Transverse colon (tissue), 4 donors: ENCODE results near the gene ARSG. TPM values are rescaled to one million over a fixed set of nuclear protein-coding genes. Genes with fewer than 3 reads are reported as not detected.

Source experiments
- DNase-seq: peaks from one replicate; pipeline ENCODE4 v3.0.0-alpha.2; 2019
- H3K27ac ChIP-seq, 4 donors: fragments of 200-600 bp; sonication (generic); 2 replicates each; pipeline ENCODE4 v1.5.1; 2016 to 2018; ENCODE audit warnings: inconsistent platforms in 4 of 4
- H3K27me3 ChIP-seq: fragments of 200-600 bp; sonication (generic); 2 replicates; pipeline ENCODE4 v1.5.1; 2017; ENCODE audit warnings: inconsistent platforms
- H3K36me3 ChIP-seq, 4 donors: fragments of 200-600 bp; sonication (generic); 2 replicates each; pipeline ENCODE4 v1.5.1; 2017 to 2019; ENCODE audit warnings: inconsistent platforms in 4 of 4
- H3K4me1 ChIP-seq, 4 donors: fragments of 200-600 bp; sonication (generic); 2 replicates each; pipeline ENCODE4 v1.5.1; 2017 to 2020; ENCODE audit warnings: inconsistent platforms in 4 of 4
- H3K4me3 ChIP-seq, 4 donors: fragments of 200-600 bp; sonication (generic); 1 replicate in 1 of 4; 2 replicates in 3 of 4; pipeline versions ENCODE4 v1.5.1 to v1.6.1; 2017 to 2019; ENCODE audit warnings: inconsistent platforms in 4 of 4
- H3K9me3 ChIP-seq, 2 donors: fragments of 200-600 bp; sonication (generic); 2 replicates each; pipeline ENCODE4 v1.5.1; 2017 to 2019; ENCODE audit warnings: inconsistent platforms in 2 of 2
- EP300 ChIP-seq: sonication (generic); formaldehyde crosslinking; IDR thresholded peaks from one replicate; pipeline ENCODE4 v1.6.1; 2017; ENCODE audit warnings: antibody characterized with exemption, low read depth
- POLR2A ChIP-seq: fragments of 450-650 bp; IDR thresholded peaks from one replicate; pipeline ENCODE4 v1.6.1; 2016; ENCODE audit warnings: antibody characterized with exemption, mild to moderate bottlenecking, moderate library complexity
- POLR2AphosphoS5 ChIP-seq, 3 donors: sonication (generic); formaldehyde crosslinking; IDR thresholded peaks; one replicate each; pipeline ENCODE4 v1.6.1; 2016; ENCODE audit warnings: antibody characterized with exemption in 3 of 3
- WGBS, 2 donors: methylation state at CpG; one replicate each; pipeline ENCODE4 v1.1.5; 2018; ENCODE audit warnings: low coverage in 1 of 2; 5-methylcytosine and 5-hydroxymethylcytosine counted together
- in situ Hi-C, 4 donors: fragments of 200-750 bp; cut with MboI; loops; one replicate each; pipeline versions ENCODE4 v1.15.0 to v1.15.1; 2017; ENCODE audit warnings: low sequenced_read_pairs in 3 of 4, low pct_ligation_motif_present in 1 of 4, low pct_unique_long_range_greater_than_20kb in 1 of 4
- intact Hi-C: fragments of 100-400 bp; cut with DNase I; formaldehyde crosslinking; loops from one replicate; pipeline ENCODE4 v1.15.1; 2023; ENCODE audit warnings: low total_unique reads
- small RNA-seq, 4 donors: library from RNA; depleted of rRNA; stranded (forward); fragments of <200 nt; gene quantifications; one replicate each; pipeline ENCODE3, GENCODE V24; 2016
- total RNA-seq, 4 donors: library from RNA; depleted of rRNA; stranded (reverse); fragments of >200 nt; gene quantifications; one replicate each; pipeline ENCODE4 v1.1.0, GENCODE V29; 2016
- TF ChIP-seq, protein P1 (sequence below), 5 experiments: fragments of 200-600 bp in 3 of 5; fragments of 450-650 bp in 2 of 5; sonication (generic) in 3 of 5; IDR thresholded peaks; 1 replicate in 2 of 5; 2 replicates in 3 of 5; pipeline ENCODE4 v1.5.1; 2016 to 2017; ENCODE audit warnings: antibody characterized with exemption in 5 of 5, inconsistent platforms in 3 of 5, mild to moderate bottlenecking in 2 of 5, moderate library complexity in 1 of 5

The ARSG gene
- total RNA-seq, 4 donors from 2014 or later, result 0.41 to 4.4 (median 1.6) TPM; not detected in 1

DNA sequence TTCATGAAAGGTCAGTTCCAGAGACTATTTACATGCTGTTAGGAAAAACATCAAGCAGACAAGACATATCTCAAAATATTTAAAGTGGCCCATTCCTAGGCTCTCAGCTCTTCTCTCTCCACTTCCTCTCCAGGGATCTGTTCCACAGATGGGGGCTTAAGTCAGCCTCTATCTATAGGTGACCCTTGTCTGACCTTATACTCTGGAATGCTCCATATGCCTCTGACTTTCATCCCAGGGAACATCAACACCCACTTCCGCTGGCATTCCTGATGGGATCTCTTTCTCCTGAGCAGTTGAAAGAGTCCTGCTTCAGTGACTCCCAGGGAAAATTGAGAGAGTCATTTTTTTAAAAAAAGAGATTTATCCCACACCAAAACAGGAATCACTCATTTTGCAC, 177.5 kb downstream of the ARSG start:
- H3K9me3 ChIP-seq, result no peaks in the 10 kb centered on the region
- no peak for DNase-seq
- in situ Hi-C loops (loop anchor here in 3 of 4 donors (10.0 to 25.0 kb wide), 3 partner anchors 204 to 306 kb away; no protein-coding TSS in a partner anchor), intact Hi-C loops (loop anchor here (10.0 kb wide), 1 partner anchor 294 kb away; no protein-coding TSS in a partner anchor)
- H3K4me1 ChIP-seq, result no peaks in the 10 kb centered on the region
- H3K27ac ChIP-seq, result no peak overlapping the region
- no peaks in the 10 kb centered on the region for H3K36me3 ChIP-seq
- no peaks in the 10 kb centered on the region for H3K27me3 ChIP-seq
- 82 to 86% methylated on average over 1 of the region's 1 CpG for WGBS, 2 donors
- H3K4me3 ChIP-seq, result no peak overlapping the region
- TF ChIP-seq POLR2A, result no peak
- no peak for TF ChIP-seq POLR2AphosphoS5 (IDR thresholded peaks at IDR 0.05)
- TF ChIP-seq, protein P1, sequence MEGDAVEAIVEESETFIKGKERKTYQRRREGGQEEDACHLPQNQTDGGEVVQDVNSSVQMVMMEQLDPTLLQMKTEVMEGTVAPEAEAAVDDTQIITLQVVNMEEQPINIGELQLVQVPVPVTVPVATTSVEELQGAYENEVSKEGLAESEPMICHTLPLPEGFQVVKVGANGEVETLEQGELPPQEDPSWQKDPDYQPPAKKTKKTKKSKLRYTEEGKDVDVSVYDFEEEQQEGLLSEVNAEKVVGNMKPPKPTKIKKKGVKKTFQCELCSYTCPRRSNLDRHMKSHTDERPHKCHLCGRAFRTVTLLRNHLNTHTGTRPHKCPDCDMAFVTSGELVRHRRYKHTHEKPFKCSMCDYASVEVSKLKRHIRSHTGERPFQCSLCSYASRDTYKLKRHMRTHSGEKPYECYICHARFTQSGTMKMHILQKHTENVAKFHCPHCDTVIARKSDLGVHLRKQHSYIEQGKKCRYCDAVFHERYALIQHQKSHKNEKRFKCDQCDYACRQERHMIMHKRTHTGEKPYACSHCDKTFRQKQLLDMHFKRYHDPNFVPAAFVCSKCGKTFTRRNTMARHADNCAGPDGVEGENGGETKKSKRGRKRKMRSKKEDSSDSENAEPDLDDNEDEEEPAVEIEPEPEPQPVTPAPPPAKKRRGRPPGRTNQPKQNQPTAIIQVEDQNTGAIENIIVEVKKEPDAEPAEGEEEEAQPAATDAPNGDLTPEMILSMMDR (IDR thresholded peaks at IDR 0.05), result no peak
- no peak for TF ChIP-seq EP300

Small RNA genes within 50 kb of the gene (small RNA-seq; reads per million reads assigned to genes)
- gene MIR635, result 0 reads per million in 4 donors

Other genes starting within 250 kb of the ARSG start
- 10 to 100 TPM in 3 of 4 donors, not detected in 1; 32.7 to 45.6 (median 32.8) TPM for gene AMZ2, start 43.5 kb upstream of the ARSG start, total RNA-seq
- under 1 TPM in 2 of 4 donors, not detected in 2; 0.14 to 0.48 TPM for gene SLC16A6, start 368 bp upstream of the ARSG start, total RNA-seq
- 100 to 1,000 TPM in 2 of 4 donors, 10 to 100 TPM in 2; 62.6 to 313 (median 97.1) TPM for gene WIPI1, start 166.0 kb downstream of the ARSG start, total RNA-seq
- 100 to 1,000 TPM in 3 of 4 donors, 10 to 100 TPM in 1; 93.9 to 223 (median 160) TPM for gene PRKAR1A, start 220.9 kb downstream of the ARSG start, total RNA-seq